HG03432 (cell line): Measurements from ENCODE around the gene GULP1.
"Not testable (repeated sequence)": the region's sequence is repeated elsewhere in the genome, so short reads cannot be mapped to it uniquely, and the experiment has no call there.

ENCODE experiments used
- ATAC-seq: cut with Tn5 transposase; IDR thresholded peaks from one replicate; pipeline ENCODE4 v1.9.1; 2021; ENCODE audit warnings: mild to moderate bottlenecking, moderate library complexity; ENCODE audit not compliant: unreplicated experiment

The GULP1 gene, protein sequence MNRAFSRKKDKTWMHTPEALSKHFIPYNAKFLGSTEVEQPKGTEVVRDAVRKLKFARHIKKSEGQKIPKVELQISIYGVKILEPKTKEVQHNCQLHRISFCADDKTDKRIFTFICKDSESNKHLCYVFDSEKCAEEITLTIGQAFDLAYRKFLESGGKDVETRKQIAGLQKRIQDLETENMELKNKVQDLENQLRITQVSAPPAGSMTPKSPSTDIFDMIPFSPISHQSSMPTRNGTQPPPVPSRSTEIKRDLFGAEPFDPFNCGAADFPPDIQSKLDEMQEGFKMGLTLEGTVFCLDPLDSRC

DNA sequence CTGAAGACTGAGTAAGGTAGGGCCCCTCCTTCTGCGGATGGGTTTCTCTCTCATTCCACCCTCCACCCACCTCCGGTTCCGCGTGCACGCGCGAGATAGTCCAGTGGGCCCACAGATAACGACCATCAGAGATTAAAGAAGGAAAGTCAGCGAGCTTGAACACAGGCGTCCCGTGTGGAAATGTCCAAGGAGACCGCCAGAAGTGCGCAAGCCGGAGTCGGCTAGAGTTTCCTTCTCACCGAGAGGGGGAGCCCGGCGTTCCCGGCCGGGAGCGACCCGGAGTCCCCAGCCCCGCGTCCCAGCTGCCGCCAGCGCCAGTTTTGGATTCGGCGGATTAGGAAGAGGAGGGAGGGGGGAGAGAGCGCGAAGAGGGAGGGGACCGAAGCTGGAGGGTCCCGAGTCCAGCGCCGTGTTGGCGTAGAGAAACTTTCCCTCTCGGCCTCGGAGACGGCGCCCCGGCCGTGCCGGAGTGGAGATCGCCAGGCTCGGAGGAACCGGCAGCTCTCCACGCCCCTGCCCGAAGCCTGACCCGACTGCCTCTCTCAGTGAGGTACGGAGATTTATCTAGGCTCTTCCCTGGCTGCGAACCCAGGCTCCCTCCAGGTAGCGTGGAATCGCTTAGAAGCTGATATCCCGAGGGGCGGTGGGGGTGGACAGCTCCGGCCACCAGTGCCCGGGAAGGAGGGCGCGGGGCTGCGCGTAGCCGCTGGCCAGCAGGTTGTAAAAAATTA, at the start of gene GULP1:
GULP1 (plus strand) TSS at position 258 of the 731 bp plus-strand sequence. CDS start 185,829 bp downstream, outside the sequence.
- ATAC-seq, result peak; percentile 60

DNA sequence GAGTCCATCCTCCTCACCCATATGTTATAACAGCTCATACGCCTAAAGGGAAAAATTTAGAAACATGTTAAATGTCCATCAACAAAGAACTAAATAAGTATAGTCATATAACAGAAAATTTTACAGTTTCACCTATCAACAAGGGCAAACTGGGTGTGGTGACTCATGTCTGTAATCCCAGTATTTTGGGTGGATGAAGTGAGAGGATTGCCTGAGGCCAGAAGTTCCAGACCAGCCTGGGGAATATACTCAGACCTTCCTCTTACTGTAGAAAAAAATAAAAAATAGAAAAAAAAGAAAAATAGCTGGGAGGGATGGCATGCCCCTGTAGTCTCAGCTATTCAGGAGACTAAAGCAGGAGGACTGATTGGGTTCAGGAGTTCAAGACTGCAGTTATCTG, 48.3 kb upstream of the GULP1 start:
- ATAC-seq, result no peak

DNA sequence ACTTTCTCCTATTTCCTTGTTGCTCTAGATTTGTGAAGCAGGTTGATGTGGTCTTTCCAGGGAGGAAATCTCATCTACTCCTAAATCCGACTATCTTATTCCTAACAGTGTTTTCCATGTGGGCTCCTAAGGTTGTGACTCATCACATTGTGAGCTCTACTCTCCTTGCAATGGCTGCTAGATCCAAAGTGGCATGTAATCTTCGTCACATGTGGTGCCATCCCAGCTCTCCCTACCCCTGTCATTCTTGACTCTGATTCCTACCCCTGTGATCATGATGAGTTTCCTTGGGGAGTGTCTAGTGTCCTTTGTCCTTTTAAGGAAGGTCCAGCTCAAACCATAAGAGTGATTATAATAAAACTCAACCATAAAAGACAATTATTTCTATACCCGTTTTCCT, 47.3 kb upstream of the GULP1 start:
- no peak for ATAC-seq

DNA sequence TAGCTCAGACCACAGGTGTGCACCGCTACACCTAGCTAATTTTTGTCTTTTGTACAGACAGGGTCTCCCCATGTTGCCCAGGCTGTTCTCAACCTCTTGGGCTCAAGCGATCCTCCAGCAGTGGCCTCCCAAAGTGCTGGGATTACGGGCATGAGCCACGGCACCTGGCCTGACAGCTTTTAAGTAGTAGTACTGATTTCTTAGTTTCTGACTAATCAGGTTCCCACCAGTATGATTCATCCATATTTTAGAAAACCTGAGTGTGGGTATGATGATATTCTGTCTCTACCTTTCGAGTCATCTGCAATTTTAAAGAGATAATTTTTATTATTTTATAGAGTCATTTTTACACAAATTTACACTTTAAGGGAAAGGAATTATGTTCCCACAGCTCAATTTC, 46.4 kb upstream of the GULP1 start:
- no peak for ATAC-seq

DNA sequence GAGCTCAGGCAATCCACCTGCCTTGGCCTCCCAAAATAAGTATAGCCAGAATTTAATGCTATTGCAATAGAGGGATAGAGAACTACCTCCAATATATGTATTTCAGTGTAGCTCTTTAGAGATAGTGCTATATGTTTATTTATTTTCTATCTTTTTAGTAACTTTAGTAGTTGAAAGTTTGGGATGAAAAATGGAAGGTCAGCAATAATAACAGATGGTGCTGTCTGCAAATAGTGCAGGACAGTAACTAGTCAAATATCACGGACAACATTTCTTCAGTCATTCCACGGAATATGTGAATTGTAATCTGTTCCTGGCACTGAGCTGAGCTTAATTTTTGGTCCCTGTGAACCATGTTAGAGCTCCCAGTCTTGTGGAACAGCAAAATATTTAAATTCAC, 43.2 kb upstream of the GULP1 start:
- no peak for ATAC-seq

DNA sequence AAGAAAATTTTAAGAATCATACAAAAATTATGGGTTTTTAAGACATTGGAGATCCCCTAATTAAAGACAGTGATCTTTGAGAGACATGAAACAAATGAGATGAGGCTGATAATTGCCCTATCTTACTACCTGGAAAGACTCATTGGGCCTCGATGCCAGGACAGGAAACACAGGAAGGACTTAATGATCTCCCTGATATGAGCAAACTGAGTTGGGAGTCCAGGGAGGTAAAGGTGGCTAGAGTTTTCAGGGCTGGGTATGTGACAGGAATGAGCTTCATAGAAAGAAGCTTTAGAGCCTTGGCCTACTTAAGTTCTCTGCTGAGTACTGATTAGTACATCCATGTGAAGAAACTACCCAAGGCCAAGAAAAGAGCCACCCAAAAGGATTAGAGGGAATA, 40.6 kb upstream of the GULP1 start:
- ATAC-seq, result no peak

DNA sequence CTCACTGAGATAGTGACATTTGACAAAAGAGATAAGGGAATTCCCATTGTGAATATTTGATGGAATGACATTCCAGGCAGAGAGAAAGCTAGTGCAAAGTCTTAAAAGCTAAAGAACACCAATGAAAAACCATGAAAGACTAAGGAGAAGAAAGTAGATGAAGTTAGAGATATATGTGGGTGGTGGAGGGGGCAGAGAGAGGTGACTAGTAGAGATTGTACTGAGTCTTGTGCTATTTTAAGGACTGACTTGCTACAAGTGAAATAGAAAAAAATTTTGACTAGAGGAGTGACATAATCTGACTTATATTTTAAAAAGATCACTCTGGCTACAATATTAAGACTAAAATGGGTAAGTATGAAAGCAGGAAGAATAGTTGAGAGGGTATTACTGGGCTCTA, 35.3 kb upstream of the GULP1 start:
- no peak for ATAC-seq

DNA sequence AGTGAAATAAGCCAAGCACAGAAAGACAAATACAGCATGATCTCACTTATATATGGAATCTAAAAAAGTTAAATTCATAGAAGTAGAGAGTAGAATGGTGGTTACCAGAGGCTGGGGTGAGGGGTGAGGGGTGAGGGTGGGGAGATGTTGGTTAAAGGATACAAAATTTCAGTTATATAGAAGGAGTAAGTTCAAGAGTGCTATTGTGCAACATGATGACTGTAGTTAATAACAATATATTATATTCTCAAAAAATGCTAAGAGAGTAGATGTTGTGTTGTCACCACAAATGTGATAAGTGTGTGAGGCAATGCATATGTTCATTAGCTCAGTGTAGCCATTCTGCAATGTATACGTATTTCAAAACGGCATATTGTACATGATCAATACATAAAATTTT, 26.4 kb upstream of the GULP1 start:
- no peak for ATAC-seq

DNA sequence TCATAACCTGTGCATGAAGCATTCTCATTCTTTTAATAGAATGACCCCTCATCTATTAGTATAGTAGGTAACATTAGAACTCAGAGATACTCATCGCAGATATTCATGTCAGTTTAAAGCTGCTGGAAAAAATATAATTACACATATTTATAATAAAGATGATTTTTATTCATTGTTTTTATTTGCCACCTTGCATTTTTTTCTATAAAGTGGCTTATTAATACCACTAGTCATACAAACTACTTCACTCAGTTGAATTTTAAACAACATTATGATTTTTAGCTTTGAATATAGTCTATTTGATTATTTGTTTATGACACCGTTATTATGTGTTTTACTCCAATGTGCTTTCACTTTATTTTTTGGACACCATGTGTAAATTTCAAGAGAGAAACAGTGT, 23.9 kb upstream of the GULP1 start:
- no peak for ATAC-seq

DNA sequence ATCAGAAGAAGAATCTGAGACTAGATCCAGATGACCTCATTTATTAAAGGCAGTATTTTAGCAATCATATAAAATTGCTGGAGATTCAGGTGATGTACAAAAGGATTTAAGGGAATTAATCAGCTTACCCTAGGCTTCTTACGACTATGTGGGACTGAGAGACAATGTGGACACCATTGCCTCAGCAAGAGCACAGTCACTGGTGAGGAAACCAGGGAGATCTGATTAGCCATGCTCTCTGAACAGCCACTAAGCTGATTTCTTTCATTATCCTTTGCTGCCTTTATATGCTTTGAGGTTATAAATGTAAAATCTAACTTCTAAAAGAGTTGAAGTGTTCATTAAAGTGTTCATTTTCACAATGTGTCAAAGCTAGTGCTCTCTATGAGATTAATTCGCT, 22.7 kb upstream of the GULP1 start:
- ATAC-seq, result no peak

DNA sequence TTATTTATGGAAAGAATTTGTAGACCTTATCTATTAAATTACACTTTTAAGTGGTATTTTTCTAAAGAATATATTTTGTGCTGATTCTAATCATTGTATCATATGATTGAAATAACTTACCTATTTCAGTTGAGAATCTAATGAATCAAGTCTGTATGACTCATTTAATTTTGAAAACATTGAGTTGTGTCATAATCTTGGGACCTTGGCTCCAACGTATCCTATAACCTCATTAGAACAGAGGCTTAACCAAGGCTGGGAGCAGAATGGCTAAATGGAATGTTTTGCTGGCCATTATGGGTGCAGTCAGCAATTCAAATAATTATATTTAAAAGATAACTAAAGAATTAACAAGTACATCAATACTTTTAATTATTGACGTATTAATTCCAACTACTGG, 19.6 kb upstream of the GULP1 start:
- no peak for ATAC-seq

DNA sequence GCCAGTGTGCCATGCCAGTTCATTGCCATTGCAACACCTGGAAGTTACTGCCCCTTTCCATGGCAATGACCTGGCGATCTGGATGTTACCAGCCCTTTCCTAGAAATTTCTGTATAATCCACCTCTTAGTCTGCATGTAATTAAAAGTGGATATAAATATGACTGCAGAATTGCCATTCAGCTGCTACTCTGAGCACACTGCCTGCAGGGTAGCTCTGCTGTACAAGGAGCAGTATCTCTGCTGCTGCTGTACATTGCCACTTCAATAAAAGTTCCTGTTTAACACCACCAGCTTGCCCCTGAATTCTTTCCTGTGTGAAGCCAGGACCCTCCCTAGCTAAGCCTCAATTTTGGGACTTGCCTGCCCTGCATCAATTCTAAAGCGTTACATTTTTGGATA, 17.4 kb upstream of the GULP1 start:
- no peak for ATAC-seq

DNA sequence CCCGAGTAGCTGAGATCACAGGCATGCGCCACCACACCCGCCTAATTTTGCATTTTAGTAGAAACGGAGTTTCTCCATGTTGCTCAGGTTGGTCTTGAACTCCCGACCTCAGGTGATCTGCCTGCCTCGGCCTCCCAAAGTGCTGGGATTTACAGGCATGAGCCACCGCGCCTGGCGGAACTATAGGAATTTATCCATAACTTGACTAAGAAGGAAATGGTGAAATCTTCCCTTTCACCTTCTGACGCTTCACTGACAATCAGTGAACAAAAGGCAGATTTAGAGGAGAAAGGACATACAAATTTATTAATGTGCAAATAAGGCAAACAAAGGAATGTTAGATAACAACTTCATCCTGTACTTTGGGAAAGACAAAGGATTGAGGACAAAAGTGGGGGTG, 15.4 kb upstream of the GULP1 start:
- no peak for ATAC-seq

DNA sequence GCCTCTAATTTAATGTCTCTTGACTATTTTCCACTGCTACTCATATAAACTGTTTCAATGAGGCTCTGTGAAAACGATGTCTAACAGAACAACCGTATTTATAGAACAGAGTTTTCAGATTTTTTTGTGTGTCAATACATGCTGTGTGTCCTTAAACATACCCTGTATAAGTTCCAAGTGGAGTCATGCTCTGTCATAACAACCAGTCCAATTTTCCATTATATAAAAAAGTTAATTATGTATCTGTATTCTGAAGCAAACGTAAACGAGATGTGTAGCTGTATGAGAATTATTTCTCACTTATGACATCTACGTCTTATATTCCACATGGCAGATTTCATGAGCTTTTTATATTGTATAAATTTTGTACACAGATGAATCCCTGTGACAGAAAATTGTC, 13.9 kb upstream of the GULP1 start:
- no peak for ATAC-seq

DNA sequence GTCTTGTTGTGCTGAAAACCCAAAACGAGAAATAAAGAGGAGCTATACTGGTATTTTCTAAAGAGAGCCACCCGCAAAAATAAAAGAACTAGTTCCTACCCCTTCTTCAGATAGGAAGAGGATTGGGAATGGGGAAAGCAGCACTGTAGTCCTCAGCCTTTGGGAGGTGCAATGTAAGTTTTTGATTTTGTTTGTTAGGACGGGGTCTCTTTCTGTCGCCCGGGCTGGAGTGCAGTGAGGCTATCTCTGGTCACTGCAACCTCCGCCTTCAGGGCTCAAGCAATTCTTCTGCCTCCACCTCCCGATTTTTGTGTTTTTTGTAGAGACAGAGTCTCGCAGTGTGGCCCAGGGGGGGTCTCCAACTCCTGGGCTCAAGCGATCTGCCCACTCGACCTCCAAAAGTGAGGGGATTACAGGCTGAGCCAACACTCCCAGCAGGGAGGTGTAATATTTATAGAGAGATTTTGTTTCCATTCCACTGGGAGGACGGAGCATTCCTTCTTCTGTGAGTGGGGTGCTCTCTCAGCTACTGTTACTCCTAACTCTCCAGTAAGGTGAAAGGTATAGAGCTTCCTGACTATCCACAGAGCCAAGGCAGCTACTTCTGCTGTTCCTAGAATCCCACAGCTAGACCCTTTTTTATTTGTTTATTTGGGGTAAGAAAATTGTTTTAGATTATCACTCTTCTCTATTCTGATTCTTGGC, 13.1 kb upstream of the GULP1 start:
- ATAC-seq, result no peak

DNA sequence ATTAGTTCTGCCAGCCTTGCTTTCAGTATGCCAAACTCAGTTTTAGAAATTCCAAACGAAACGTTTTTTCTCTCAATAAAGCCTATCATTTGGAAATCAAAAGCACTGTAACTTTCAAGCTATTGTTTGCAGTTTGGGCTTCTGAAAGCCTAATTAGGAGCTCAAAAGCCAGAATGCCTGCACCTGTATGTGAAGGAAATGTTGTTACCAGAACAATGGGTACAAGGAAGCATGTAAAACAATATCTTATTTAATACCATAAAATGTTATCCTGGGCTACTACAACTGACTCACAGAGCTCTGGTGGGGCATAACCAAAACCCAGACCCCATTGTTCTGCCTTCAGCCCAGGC, 12.6 kb upstream of the GULP1 start:
- no peak for ATAC-seq

DNA sequence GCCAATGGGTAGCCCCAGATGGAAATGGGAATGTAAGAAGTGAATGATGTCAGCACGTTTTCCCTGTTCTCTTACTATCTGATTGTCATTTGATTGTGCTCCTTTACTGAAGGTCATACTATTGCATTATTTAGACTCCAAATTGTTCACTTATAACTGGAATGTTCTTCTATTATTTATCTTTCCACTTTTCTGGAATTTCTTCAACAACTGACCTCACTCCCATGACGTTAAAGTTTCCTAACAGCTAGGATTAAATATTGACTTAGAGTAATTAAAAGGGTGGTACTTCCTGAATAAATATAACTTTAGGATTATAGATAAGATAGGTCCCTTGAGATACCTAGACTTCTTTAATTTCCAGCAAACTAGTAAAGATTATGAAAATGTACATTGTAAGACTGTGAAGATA, 10.9 kb upstream of the GULP1 start:
- ATAC-seq, result no peak

DNA sequence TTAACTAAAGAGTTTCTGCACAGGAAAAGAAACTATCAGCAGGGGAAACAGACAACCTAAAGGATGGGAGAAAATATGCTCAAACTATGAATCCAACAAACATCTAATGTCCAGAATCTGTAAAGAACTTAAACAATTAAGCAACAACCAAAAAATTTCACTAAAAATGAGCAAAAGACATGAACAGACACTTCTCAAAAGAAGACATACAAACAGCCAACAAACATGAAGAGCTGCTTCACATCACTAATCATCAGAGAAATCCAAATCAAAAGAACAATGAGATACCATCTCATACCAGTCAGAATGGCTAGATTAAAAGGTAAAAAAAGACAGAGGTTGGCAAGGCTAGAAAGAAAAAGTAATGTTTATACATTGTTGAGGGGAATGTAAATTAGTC, 8.8 kb upstream of the GULP1 start:
- ATAC-seq, result no peak

DNA sequence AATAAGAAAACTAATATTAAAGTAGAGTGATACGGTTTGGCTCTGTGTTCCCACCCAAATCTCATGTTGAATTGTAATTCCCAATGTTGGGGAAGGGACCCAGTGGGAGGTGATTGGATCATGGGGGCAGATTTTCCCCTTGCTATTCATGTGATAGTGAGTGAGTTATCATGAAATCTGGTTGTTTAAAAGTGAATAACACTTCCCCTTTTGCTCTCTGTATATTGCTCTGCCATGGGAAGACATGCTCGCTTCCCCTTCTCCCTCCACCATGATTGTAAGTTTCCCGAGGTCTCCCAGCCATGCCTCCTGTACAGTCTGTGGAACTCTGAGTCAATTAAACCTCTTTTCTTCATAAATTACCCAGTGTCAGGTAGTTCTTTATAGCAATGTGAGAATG, 7.4 kb upstream of the GULP1 start:
- not testable (repeated sequence) for ATAC-seq

DNA sequence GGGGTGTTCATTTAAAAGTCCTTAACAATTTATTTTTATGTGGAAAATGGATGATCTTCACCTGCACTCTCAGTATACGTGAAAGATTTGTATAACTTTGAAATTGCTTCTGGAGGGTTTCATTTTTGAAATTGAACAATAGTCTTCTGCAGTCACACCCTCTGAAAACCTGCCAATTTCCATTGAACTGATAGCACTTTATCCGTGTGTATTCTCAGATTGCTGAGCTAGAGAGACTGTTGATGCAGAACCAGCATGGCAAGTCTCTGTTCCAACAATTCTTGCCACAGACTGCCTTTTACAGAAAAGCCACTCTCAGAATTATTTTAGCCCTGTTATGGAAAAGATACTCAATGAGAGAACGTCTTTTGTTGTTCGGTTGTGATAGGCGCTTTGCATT, 6.6 kb upstream of the GULP1 start:
- ATAC-seq, result no peak

DNA sequence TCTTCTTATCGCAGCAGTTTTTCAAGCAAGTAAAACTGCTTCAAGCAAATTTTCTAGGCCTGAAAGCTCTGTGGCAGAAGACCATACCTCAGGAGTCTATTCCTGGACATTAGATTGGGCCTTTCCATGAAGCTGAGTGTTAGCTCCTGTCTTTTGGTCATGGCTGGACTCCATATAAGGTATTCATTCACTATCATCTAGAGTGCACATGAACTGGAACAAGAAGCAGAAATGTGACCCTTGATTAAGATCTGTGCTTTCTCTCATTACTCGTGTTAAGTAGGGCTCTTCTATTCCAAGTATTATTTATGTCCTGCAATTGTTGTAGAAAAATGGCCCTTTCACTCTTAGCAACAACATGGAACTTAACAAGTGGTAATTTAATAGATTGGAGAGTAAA, 5.9 kb upstream of the GULP1 start:
- ATAC-seq, result no peak

DNA sequence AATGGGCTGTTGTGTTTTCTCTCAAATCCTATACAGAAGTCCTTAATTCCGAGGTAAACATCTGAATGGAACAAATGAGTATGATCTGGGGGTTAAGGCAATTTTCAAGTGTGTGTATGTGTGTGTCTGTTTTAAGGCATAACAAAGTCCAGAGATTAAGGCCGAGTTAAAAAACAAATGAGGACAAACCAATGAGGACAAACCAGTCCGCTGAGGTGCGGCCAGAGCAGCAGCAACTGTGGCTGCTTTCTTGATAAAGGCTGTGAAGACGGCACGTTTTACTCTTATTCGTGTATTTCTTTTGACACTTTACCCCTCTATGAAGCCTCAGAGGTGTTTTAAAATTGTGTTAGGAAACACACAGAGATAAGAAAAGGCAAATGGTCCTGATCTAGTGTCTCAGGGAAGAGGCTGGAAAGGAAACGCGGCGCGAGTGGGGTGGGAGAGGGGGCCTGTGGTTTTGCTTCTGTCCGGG, 495 bp upstream of the GULP1 start:
- ATAC-seq, result no peak
